Stimulated activated CD8-positive, alpha-beta memory T cell treated with anti-CD3 and anti-CD28 coated beads, Interleukin-15, amount 100 ng/mL, for 48 hours (primary cell): ENCODE results near the gene CTNNA2.

Experiments
- DNase-seq, 2 donors: peaks; one replicate each; pipeline ENCODE4 v3.0.0-alpha.2; 2020; ENCODE audit warnings: low read depth in 2 of 2

CTNNA2 gene

GRCh38 chr2:79857888-79858287 is 345.0 kb downstream of the CTNNA2 start:
- no peak for DNase-seq

GRCh38 chr2:79860228-79861058 is 347.6 kb downstream of the CTNNA2 start:
- no peak for DNase-seq

- no peak for DNase-seq
Observed at GRCh38 chr2:79861059-79861374, 348.2 kb downstream of the CTNNA2 start.

GRCh38 chr2:79862756-79863155 is 349.9 kb downstream of the CTNNA2 start:
- DNase-seq: no peak

GRCh38 chr2:79872656-79873055 is 359.8 kb downstream of the CTNNA2 start:
- no peak for DNase-seq

GRCh38 chr2:79874015-79874414 is 361.2 kb downstream of the CTNNA2 start:
- DNase-seq: no peak

- no peak for DNase-seq
Observed at GRCh38 chr2:79876430-79876829, 363.6 kb downstream of the CTNNA2 start.

- DNase-seq: no peak
Observed at GRCh38 chr2:79882548-79882947, 369.7 kb downstream of the CTNNA2 start.

- DNase-seq: no peak
Observed at GRCh38 chr2:79887747-79888374, 375.0 kb downstream of the CTNNA2 start.

- no peak for DNase-seq
Observed at GRCh38 chr2:79892123-79892522, 379.3 kb downstream of the CTNNA2 start.

- no peak for DNase-seq
Observed at GRCh38 chr2:79899196-79899595, 386.3 kb downstream of the CTNNA2 start.

GRCh38 chr2:79901161-79901560 is 388.3 kb downstream of the CTNNA2 start:
- no peak for DNase-seq

- DNase-seq: no peak
Observed at GRCh38 chr2:79903222-79904000, 390.6 kb downstream of the CTNNA2 start.

GRCh38 chr2:79906139-79906890 is 393.5 kb downstream of the CTNNA2 start:
- no peak for DNase-seq

GRCh38 chr2:79909521-79909920 is 396.7 kb downstream of the CTNNA2 start:
- DNase-seq: no peak

GRCh38 chr2:79910643-79911042 is 397.8 kb downstream of the CTNNA2 start:
- no peak for DNase-seq

GRCh38 chr2:79915455-79915854 is 402.6 kb downstream of the CTNNA2 start:
- DNase-seq: no peak

- no peak for DNase-seq
Observed at GRCh38 chr2:79916285-79916684, 403.4 kb downstream of the CTNNA2 start.

- no peak for DNase-seq
Observed at GRCh38 chr2:79920512-79921076, 407.7 kb downstream of the CTNNA2 start.

- no peak for DNase-seq
Observed at GRCh38 chr2:79929624-79930023, 416.8 kb downstream of the CTNNA2 start.

GRCh38 chr2:79935046-79935732 is 422.3 kb downstream of the CTNNA2 start:
- DNase-seq: no peak
